Mesenchymal stem cell (in vitro differentiated cells and primary cell): ENCODE results near the gene DYRK3.
A peak's percentile ranks its signal among the peaks of the same experiment; 100 is the strongest.

Experiments used
- DNase-seq: peaks from one replicate; pipeline ENCODE4 v3.0.0-alpha.2; 2013
- H2AFZ ChIP-seq: one replicate; pipeline ENCODE4 v1.6.1; 2013; ENCODE audit warnings: low read depth, mild to moderate bottlenecking, control low read depth, inconsistent platforms, low read length, moderate library complexity
- H2AK5ac ChIP-seq: 2 replicates; pipeline ENCODE4 v1.6.1; 2013; ENCODE audit warnings: low read length, moderate library complexity, mild to moderate bottlenecking, inconsistent platforms; ENCODE audit not compliant: severe bottlenecking
- H2BK120ac ChIP-seq: one replicate; pipeline ENCODE4 v1.6.1; 2013; ENCODE audit warnings: low read depth, mild to moderate bottlenecking, inconsistent platforms, low read length, moderate library complexity
- H2BK12ac ChIP-seq, 2 experiments: one replicate each; pipeline ENCODE4 v1.6.1; 2013; ENCODE audit warnings: inconsistent platforms in 2 of 2, low read length in 2 of 2, mild to moderate bottlenecking in 2 of 2, moderate library complexity in 2 of 2, control low read depth in 1 of 2
- H2BK15ac ChIP-seq: one replicate; pipeline ENCODE4 v1.6.1; 2013; ENCODE audit warnings: mild to moderate bottlenecking, low read depth, inconsistent platforms; ENCODE audit not compliant: poor library complexity, severe bottlenecking
- H2BK5ac ChIP-seq: 2 replicates; pipeline ENCODE4 v1.6.1; 2013; ENCODE audit warnings: low read depth, mild to moderate bottlenecking, low read length, control low read depth, inconsistent platforms; ENCODE audit not compliant: poor library complexity, severe bottlenecking
- H3K14ac ChIP-seq, 2 experiments: one replicate each; pipeline ENCODE4 v1.6.1; 2013; ENCODE audit warnings: inconsistent platforms in 2 of 2, low read length in 2 of 2, control low read depth in 1 of 2, mild to moderate bottlenecking in 1 of 2, moderate library complexity in 1 of 2
- H3K18ac ChIP-seq, 2 experiments: one replicate each; pipeline ENCODE4 v1.6.1; 2013; ENCODE audit warnings: inconsistent platforms in 2 of 2, low read length in 2 of 2, control low read depth in 1 of 2, low read depth in 1 of 2, mild to moderate bottlenecking in 1 of 2
- H3K23ac ChIP-seq, 2 experiments: one replicate each; pipeline ENCODE4 v1.6.1; 2013; ENCODE audit warnings: inconsistent platforms in 2 of 2, low read length in 2 of 2, mild to moderate bottlenecking in 2 of 2, moderate library complexity in 2 of 2, control low read depth in 1 of 2
- H3K27ac ChIP-seq: 2 replicates; pipeline ENCODE4 v1.5.1; 2013; ENCODE audit warnings: mild to moderate bottlenecking, moderate library complexity, low read length, control low read depth, inconsistent platforms; ENCODE audit not compliant: poor library complexity, severe bottlenecking
- H3K27me3 ChIP-seq, 2 experiments: 2 replicates each; pipeline versions ENCODE4 v1.6.1 to v1.7.0; 2013; ENCODE audit warnings: low read length in 2 of 2, mild to moderate bottlenecking in 2 of 2, moderate library complexity in 2 of 2, control low read depth in 1 of 2, inconsistent platforms in 1 of 2; ENCODE audit not compliant: control insufficient read depth in 1 of 2, insufficient read depth in 1 of 2
- H3K36me3 ChIP-seq, 2 experiments: 2 replicates each; pipeline versions ENCODE4 v1.6.1 to v1.7.0; 2013; ENCODE audit warnings: low read length in 2 of 2, control low read depth in 1 of 2, inconsistent platforms in 1 of 2, low read depth in 1 of 2, mild to moderate bottlenecking in 1 of 2; ENCODE audit not compliant: insufficient read depth in 2 of 2, control insufficient read depth in 1 of 2
- H3K4ac ChIP-seq, 2 experiments: one replicate each; pipeline ENCODE4 v1.6.1; 2013; ENCODE audit warnings: inconsistent platforms in 2 of 2, low read length in 2 of 2, mild to moderate bottlenecking in 2 of 2, moderate library complexity in 2 of 2, control low read depth in 1 of 2, low read depth in 1 of 2
- H3K4me1 ChIP-seq: 2 replicates; pipeline ENCODE4 v1.6.1; 2013; ENCODE audit warnings: low read depth, low read length, control low read depth; ENCODE audit not compliant: control insufficient read depth, insufficient read depth
- H3K4me2 ChIP-seq: 2 replicates; pipeline ENCODE4 v1.6.1; 2013; ENCODE audit warnings: low read length, mild to moderate bottlenecking, inconsistent platforms; ENCODE audit not compliant: poor library complexity, severe bottlenecking
- H3K4me3 ChIP-seq, 2 experiments: 2 replicates each; pipeline versions ENCODE4 v1.5.1 to v1.7.0; 2013; ENCODE audit warnings: low read length in 2 of 2, mild to moderate bottlenecking in 2 of 2, control low read depth in 1 of 2, low read depth in 1 of 2; ENCODE audit not compliant: insufficient read depth in 1 of 2
- H3K79me1 ChIP-seq: replicated peaks from 2 replicates; pipeline ENCODE4 v1.6.1; 2013; ENCODE audit warnings: mild to moderate bottlenecking, control low read depth, low read length, inconsistent platforms; ENCODE audit not compliant: poor library complexity, severe bottlenecking
- H3K9ac ChIP-seq: 2 replicates; pipeline ENCODE4 v1.7.0; 2013; ENCODE audit warnings: mild to moderate bottlenecking, low read length, moderate library complexity
- H3K9me3 ChIP-seq: 2 replicates; pipeline ENCODE4 v1.7.0; 2013; ENCODE audit warnings: mild to moderate bottlenecking, low read length; ENCODE audit not compliant: control insufficient read depth
- H4K8ac ChIP-seq: one replicate; pipeline ENCODE4 v1.6.1; 2013; ENCODE audit warnings: inconsistent platforms, mild to moderate bottlenecking, low read length, moderate library complexity
- H4K91ac ChIP-seq: one replicate; pipeline ENCODE4 v1.6.1; 2013; ENCODE audit warnings: mild to moderate bottlenecking, low read length, inconsistent platforms
- WGBS: methylation state at CpG from one replicate; pipeline ENCODE4 v1.1.7; 2013; ENCODE audit warnings: mixed read lengths; 5-methylcytosine and 5-hydroxymethylcytosine counted together

The DYRK3 gene

DNA sequence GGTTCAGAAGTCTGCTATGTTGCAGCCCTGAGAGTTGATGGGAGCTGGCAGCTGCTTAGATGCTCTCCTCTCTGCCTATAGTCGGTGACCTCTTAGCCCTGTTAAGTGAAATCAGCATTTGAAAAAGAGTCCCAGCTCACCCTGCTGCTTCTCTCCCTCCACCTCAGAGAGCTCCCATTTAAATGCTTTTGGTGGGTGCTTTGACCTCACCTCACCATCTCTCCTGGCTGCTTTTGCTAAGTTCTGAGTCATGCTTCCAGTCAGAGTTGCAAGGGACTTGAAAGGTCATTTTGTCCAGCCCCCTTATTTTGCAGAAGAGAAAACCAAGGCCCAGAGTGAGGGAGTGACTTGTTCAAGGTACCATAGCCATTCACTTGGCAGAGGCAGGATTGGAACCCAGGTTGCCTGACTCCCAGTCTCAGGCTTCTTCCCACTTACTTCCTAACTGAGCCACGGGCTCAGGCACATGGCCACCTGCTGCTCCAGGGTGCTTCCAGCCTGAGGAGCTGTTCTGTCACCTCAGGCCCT lies 52.6 kb downstream of the DYRK3 start:
- Histone ChIP-seq H3K4me2 (peak overlapping the region; percentile 26), H3K4ac (no peak overlapping the region), H3K27ac (peak overlapping the region; percentile 2), H2BK15ac (peak overlapping the region; percentile 6), H3K9ac (peak overlapping the region; percentile 96), H4K8ac (no peak overlapping the region), H2AFZ (no peak overlapping the region), H3K27me3 (peaks cover 0 to 9% of the 10 kb centered on the region in 2 experiments), H2AK5ac (peak overlapping the region; percentile 57), H3K18ac (no peak overlapping the region), H3K23ac (no peak overlapping the region), H3K4me3 (peak overlapping the region in 1 of 2 experiments; percentile 88), H3K36me3 (peaks cover 0 to 4% of the 10 kb centered on the region in 2 experiments), H2BK5ac (no peak overlapping the region), H2BK120ac (no peak overlapping the region), H2BK12ac (no peak overlapping the region), H3K9me3 (no peaks in the 10 kb centered on the region), H4K91ac (no peak overlapping the region), H3K79me1 (peaks cover 2% of the 10 kb centered on the region), H3K14ac (no peak overlapping the region), H3K4me1 (peaks cover 45% of the 10 kb centered on the region)
- DNase-seq = peak; percentile 64
- WGBS = 19% methylated on average over 1 of the region's 2 CpGs

GRCh38 chr1:206690516-206690915 lies 55.2 kb downstream of the DYRK3 start:
- Histone ChIP-seq H2BK5ac (no peak overlapping the region), H4K8ac (no peak overlapping the region), H3K4me1 (peaks cover 65% of the 10 kb centered on the region), H3K4me2 (no peak overlapping the region), H2AFZ (no peak overlapping the region), H3K27ac (no peak overlapping the region), H3K9ac (no peak overlapping the region), H3K4ac (no peak overlapping the region), H3K14ac (peak overlapping the region; percentile 7 to 18), H3K18ac (peak overlapping the region in 1 of 2 experiments; percentile 41), H2AK5ac (peak overlapping the region; percentile 86), H3K23ac (no peak overlapping the region), H3K9me3 (no peaks in the 10 kb centered on the region), H2BK15ac (no peak overlapping the region), H2BK12ac (peak overlapping the region in 1 of 2 experiments; percentile 15), H2BK120ac (no peak overlapping the region), H4K91ac (peak overlapping the region; percentile 37), H3K27me3 (no peaks in the 10 kb centered on the region), H3K79me1 (no peaks in the 10 kb centered on the region), H3K36me3 (peaks cover 0 to 4% of the 10 kb centered on the region in 2 experiments), H3K4me3 (no peak overlapping the region)
- WGBS = 83% methylated on average over 1 of the region's 2 CpGs
- no peak for DNase-seq

GRCh38 chr1:206691604-206692003 lies 56.3 kb downstream of the DYRK3 start:
- peaks cover 68% of the 10 kb centered on the region for H3K4me1 ChIP-seq
- H2BK15ac ChIP-seq = no peak overlapping the region
- H3K36me3 ChIP-seq = peaks cover 0 to 14% of the 10 kb centered on the region in 2 experiments
- no peaks in the 10 kb centered on the region for H3K27me3 ChIP-seq
- H4K91ac ChIP-seq = no peak overlapping the region
- no peak overlapping the region for H3K4ac ChIP-seq
- no peak overlapping the region for H2BK5ac ChIP-seq
- H2AK5ac ChIP-seq = no peak overlapping the region
- peak overlapping the region; percentile 1 to 67 for H3K18ac ChIP-seq
- peaks cover under 1% of the 10 kb centered on the region for H3K79me1 ChIP-seq
- H2BK12ac ChIP-seq = no peak overlapping the region
- no peak overlapping the region for H3K9ac ChIP-seq
- peak overlapping the region; percentile 16 for H4K8ac ChIP-seq
- H2BK120ac ChIP-seq = no peak overlapping the region
- peak overlapping the region in 1 of 2 experiments; percentile 45 for H3K14ac ChIP-seq
- no peaks in the 10 kb centered on the region for H3K9me3 ChIP-seq
- H3K4me3 ChIP-seq = no peak overlapping the region
- H3K4me2 ChIP-seq = peak overlapping the region; percentile 44
- no peak overlapping the region for H3K23ac ChIP-seq
- peak overlapping the region; percentile 77 for H3K27ac ChIP-seq
- no peak overlapping the region for H2AFZ ChIP-seq
- 56% methylated on average over 8 of the region's 8 CpGs for WGBS
- DNase-seq = peak; percentile 63

DNA sequence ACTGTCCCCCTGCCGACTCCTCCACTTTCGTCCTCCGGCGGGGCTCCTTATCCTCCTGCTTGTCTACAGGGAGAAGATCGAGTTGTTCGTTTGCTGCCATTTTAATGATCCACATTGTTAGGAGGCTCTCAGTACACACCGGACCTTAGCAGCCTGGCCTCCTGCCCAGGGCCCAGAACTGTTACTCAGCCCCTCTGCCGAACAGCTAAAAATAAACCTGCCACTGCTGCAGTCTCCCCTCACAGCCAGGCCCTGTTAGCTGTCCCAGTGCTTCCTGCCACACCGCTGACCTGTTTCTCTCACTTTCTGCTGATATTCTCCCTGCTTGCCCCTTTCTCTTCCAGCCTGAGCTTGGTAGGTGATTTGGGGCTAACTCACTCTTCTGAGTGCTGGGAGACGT lies 57.7 kb downstream of the DYRK3 start:
- Histone ChIP-seq H2BK12ac (no peak overlapping the region), H3K36me3 (peaks cover 10 to 21% of the 10 kb centered on the region in 2 experiments), H2BK15ac (no peak overlapping the region), H2BK5ac (no peak overlapping the region), H2BK120ac (no peak overlapping the region), H3K27me3 (no peaks in the 10 kb centered on the region), H3K4me3 (peak overlapping the region in 1 of 2 experiments; percentile 56), H4K91ac (no peak overlapping the region), H3K4ac (peak overlapping the region in 1 of 2 experiments; percentile 9), H3K4me2 (peak overlapping the region; percentile 13), H3K9me3 (no peaks in the 10 kb centered on the region), H2AK5ac (peak overlapping the region; percentile 98), H3K23ac (no peak overlapping the region), H3K27ac (peak overlapping the region; percentile 71), H4K8ac (no peak overlapping the region), H2AFZ (no peak overlapping the region), H3K9ac (peak overlapping the region; percentile 82), H3K4me1 (peaks cover 68% of the 10 kb centered on the region), H3K18ac (peak overlapping the region; percentile 40 to 85), H3K79me1 (peaks cover 7% of the 10 kb centered on the region), H3K14ac (no peak overlapping the region)
- peak; percentile 85 for DNase-seq
- 60% methylated on average over 9 of the region's 10 CpGs for WGBS
